GM10248 (cell line): ENCODE data around the gene KRT75.

Experiments
- CTCF ChIA-PET: fragments of 300-600 bp; sonication (Branson Sonifier 250); formaldehyde crosslinking; extraction: SDS; loops from one replicate; lab custom pipeline; 2021; ENCODE audit warnings: antibody characterized with exemption; lab: Yijun Ruan, JAX
- POLR2A ChIA-PET: fragments of 350-650 bp; sonication (Branson Sonifier 250); formaldehyde crosslinking; extraction: SDS; loops from one replicate; lab custom pipeline; 2020; ENCODE audit warnings: antibody characterized with exemption; lab: Yijun Ruan, JAX
- DNase-seq: peaks from one replicate; pipeline ENCODE4 v3.0.0; 2012; ENCODE audit errors: extremely low spot score
- TF ChIP-seq, protein P1 (sequence below): IDR thresholded peaks from 2 replicates; pipeline ENCODE4 v1.5.1; 2012; ENCODE audit warnings: mild to moderate bottlenecking, low read depth; ENCODE audit errors: extremely low read depth, missing control alignments, control extremely low read depth

The KRT75 gene

GRCh38 chr12:52423035-52423434 is 11.1 kb downstream of the KRT75 start:
- DNase-seq = no peak
- ChIA-PET CTCF (no interaction called here), POLR2A (no interaction called here)
- TF ChIP-seq, protein P1, sequence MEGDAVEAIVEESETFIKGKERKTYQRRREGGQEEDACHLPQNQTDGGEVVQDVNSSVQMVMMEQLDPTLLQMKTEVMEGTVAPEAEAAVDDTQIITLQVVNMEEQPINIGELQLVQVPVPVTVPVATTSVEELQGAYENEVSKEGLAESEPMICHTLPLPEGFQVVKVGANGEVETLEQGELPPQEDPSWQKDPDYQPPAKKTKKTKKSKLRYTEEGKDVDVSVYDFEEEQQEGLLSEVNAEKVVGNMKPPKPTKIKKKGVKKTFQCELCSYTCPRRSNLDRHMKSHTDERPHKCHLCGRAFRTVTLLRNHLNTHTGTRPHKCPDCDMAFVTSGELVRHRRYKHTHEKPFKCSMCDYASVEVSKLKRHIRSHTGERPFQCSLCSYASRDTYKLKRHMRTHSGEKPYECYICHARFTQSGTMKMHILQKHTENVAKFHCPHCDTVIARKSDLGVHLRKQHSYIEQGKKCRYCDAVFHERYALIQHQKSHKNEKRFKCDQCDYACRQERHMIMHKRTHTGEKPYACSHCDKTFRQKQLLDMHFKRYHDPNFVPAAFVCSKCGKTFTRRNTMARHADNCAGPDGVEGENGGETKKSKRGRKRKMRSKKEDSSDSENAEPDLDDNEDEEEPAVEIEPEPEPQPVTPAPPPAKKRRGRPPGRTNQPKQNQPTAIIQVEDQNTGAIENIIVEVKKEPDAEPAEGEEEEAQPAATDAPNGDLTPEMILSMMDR = no peak

DNA sequence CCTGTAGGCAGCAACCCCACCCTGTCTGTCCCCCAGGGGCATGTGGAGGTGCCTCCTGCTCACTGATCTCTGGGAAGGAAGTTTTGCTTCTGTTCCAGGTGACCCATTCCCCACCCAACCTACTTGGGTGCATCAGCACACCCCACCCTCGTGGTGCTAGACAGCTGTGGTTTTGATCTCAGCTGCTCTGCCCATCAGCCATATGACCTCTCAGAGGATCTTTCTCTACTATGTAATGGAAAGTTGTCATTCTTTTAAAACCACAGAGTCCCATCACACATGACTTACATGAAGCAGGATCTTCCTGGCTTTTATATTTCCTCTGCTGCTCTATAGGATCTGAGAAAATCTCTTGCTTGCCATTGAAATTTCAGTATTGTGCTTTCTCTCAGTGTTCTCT is 14.5 kb downstream of the KRT75 start:
- POLR2A ChIA-PET = no interaction called here
- no peak for DNase-seq
- TF ChIP-seq, protein P1 = no peak
- CTCF ChIA-PET = no interaction called here

DNA sequence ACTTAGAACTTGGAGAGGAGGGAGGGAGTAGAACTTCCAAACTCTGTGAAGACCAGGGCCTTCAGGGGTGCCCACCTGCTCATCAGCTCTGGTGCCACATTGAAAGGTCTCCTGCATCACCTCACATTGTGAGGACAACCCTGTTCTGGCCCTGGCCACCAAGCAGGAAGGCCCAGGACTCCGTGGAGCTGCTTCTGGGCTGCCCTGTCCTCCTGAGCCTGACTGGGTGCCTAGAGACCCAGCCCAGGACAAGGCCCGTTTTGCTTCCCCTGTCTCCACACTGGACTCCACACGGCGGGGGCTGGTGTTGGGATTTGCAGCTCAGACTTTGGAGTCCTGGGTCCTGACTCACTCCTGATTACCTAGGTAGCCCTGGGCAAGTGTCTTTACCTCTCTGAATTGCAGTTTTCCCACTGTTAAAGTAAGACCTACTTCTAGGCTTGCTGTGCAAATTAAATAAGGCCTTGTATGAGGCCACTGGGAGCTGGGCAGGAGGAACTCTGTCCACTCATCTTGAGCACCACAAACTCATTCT is 15.5 kb downstream of the KRT75 start:
- CTCF ChIA-PET = interaction anchor here (0.9 to 1.4 kb wide), 2 partner anchors 9 to 24 kb away, joined by 3 to 4 read pairs; no protein-coding TSS in a partner anchor
- TF ChIP-seq, protein P1 = no peak
- POLR2A ChIA-PET = no interaction called here
- no peak for DNase-seq

- DNase-seq = no peak
- TF ChIP-seq, protein P1 = no peak
- CTCF ChIA-PET = interaction anchor here (1.4 kb wide), 1 partner anchor 10 kb away, joined by 4 read pairs; no protein-coding TSS in a partner anchor
- POLR2A ChIA-PET = no interaction called here
These were observed 16.4 kb downstream of the KRT75 start for GRCh38 chr12:52417740-52418139.

- CTCF ChIA-PET = no interaction called here
- POLR2A ChIA-PET = no interaction called here
- no peak for DNase-seq
- TF ChIP-seq, protein P1 = no peak
These were observed 17.4 kb downstream of the KRT75 start for GRCh38 chr12:52416795-52417194.

GRCh38 chr12:52415870-52416750 is 18.1 kb downstream of the KRT75 start:
- ChIA-PET CTCF (interaction anchor here (0.8 kb wide), 1 partner anchor 47 kb away, joined by 3 read pairs; no protein-coding TSS in a partner anchor), POLR2A (no interaction called here)
- TF ChIP-seq, protein P1 = no peak
- no peak for DNase-seq
